Skeletal muscle cell (primary cell): ENCODE measurements around the gene NELFB.
A peak's percentile ranks its signal among the peaks of the same experiment; 100 is the strongest.

Experiments
- DNase-seq: peaks from one replicate; pipeline ENCODE4 v3.0.0-alpha.2; 2010; ENCODE audit warnings: low read depth
- H3K4me3 ChIP-seq: 2 replicates; pipeline ENCODE4 v1.5.1; 2011; ENCODE audit warnings: low read depth, mild to moderate bottlenecking, control low read depth, low read length, moderate library complexity

Gene NELFB

DNA sequence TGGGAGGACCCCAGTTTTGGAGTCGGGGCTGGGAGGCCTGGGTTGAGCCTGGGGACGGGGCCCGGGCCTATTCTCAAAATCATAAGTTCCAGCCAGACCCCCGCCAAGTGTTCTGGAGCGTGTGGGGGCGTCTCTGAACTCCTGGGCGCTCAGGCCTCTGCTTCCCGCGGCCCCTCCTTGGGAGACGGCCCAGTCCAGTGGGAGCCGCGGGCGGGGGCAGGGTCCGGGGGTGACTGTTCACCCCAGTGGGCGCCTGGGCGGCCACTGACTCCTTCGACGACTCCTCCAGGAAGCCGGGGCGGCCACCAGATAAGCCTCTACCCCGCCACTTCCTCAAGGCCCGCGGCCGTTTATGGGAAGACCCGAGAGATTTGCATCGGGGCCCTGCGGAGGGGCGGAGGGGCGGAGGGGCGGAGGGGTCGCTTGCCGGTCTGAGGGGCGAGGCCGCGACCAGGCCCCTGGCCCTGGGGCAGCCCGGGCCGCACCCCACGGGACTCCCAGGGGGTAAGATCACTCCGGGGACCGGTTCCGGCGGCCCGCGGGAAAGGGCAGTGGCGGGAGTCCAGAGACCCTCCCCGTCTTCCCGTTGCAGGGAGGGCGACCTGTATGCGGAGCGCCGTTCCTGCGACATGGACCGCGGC lies 23.1 kb downstream of the NELFB start:
- DNase-seq: no peak
- peak overlapping the region; percentile 46 for H3K4me3 ChIP-seq

DNA sequence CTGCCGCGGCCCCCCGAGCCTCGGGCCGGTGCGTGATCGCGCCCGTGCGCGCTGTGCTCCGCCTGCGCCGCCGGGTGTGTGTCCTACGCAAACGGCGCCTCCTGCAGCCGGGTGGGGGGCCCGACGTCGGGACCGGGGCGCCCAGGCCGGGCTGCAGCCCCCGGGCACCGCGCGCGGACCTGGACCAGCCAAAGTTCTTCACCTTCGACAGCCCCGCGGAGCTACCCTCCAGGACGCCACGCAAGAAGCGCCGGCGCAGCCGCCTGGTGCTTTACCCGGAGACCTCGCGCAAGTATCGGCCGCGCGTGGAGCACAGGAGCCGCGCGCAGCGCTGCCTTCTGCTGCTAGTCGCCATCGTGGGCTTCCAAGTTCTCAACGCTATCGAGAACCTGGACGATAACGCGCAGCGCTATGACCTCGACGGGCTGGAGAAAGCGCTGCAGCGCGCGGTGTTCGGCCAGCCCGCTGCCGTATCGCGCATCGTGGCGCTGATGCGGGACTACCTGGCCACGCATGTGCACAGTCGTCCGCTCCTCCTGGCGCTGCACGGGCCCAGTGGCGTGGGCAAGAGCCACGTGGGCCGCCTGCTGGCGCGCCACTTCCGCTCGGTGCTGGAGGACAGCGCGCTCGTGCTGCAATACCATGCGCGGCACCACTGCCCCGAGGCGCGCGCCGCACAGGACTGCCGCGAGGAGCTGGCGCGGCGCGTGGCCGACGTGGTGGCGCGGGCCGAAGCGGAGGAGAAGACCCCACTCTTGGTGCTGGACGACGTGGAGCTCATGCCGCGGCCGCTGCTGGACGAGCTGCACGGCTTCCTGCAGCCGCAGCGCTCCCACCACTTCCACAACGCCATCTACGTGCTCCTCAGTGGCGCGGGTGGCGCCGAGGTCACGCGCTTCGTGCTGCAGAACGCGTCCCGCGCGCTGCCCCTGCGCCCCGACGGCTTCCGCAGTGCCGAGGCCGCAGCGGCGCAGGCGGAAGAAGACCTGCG lies 23.9 kb downstream of the NELFB start:
- DNase-seq: no peak
- H3K4me3 ChIP-seq: peak overlapping the region; percentile 46

DNA sequence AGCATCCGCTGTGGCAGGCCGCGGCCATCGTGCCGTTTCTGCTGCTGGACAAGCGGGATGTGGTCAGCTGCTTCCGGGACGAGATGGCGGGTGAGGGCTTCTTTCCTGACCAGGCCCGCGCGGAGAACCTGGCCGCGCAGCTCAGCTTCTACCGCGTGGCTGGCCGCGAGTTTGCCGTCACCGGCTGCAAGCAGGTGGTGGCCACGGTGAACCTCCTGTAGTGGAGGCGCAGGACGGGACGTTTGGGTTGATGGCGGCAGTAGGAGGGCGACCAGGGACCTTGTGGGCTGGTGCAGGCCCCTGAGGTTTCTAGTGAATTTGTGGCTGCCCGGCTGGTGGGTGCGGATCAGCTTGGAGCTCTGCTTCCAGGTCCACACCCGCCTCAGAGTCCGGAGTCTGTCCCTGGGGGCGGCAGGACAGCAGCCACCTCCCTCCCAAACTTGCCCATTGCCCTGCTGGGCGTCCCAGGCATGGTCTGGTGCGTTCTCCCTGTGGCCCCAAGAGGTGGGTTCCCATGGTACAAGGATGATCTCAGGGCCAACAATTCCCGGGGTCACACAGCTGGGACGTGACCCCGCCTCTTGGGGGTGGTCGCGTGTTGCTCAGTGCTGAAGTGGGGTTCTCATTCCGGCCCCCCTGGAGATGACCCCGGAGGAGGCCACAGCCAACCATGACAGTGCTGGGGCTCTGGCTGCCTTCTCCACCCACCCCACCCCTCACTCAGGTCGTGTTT lies 24.8 kb downstream of the NELFB start:
- DNase-seq: no peak
- no peak overlapping the region for H3K4me3 ChIP-seq

DNA sequence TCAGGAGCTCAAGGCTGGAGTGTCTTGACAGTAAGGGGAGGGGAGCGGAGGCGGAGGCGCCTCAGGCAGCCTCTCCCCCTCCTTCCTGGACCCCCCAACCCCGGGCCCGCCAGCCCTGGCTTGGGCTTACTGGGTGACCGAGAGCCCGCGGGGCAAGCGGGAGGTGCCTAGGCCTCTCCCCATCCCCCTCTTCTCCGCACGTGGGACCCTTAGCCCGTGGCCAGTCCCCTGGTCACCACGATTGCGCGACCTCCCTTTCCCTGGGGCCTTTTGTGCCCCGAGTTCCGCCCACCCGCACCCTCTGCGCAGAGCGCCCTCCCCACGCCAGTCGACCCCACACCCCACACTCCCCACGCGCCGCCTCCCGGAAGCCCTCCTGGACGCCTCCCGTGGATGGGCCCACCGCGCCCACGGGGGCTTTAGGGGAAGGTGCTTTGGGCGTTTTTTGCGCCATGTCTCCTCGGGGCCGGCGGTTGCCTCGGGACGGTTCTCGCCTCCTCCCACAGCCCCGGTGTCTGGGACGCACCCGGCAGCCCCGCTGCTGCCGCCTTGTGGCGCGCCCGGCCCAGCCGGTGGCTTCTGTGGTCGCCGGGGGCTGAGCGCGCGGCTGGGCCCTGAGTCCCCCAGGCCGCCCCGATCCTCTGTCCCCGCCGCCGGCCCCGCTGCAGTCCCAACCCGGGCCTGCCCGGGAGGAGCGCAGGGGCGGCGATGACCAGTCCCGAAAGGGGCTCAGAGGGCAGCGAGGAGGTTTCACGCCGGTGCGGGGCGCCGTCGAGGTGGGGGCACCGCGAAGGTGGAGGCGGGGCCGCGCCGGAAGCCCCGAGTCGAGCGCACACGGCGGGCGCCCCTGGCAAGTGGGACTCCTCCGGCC lies 25.6 kb downstream of the NELFB start:
- peak overlapping the region; percentile 13 for H3K4me3 ChIP-seq
- no peak for DNase-seq

DNA sequence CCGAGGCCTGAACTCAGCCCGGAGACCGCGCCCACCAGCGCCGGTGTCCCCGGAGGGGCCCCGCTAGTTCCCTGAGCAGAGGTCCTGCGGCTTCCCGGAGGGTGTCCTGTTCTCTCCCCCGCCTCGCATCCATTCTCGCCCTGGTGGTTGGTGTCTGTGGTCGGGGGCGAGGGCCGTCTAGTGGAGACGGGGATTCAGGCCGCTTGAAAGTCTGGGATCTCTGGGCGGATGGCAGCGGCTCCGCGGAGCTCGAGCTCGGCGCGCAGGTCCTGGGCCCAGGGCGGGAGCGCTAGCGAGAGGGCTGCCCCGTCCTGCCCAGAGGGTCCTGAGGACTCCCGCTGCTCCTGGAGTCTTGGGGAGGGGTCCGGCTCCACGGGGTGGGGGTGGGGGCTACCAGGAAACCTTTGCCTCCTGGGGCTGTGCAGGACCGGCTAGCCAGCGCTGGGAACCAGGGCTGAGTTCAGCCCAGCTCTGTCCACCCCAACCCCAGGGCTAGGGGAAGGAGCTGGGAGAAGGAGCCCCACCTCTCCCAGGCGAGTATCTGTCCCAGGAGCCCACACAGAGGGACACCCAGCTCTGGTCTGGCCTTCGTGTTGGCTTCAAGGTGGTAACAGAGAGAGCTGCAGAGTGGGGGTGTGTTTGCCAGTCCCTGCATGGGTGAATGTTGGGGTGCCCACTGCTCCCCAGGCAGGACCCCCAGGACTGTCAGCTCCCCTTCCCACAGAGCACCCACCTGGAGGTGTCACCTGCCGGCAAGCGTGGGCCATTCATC lies 26.4 kb downstream of the NELFB start:
- no peak overlapping the region for H3K4me3 ChIP-seq
- DNase-seq: no peak

DNA sequence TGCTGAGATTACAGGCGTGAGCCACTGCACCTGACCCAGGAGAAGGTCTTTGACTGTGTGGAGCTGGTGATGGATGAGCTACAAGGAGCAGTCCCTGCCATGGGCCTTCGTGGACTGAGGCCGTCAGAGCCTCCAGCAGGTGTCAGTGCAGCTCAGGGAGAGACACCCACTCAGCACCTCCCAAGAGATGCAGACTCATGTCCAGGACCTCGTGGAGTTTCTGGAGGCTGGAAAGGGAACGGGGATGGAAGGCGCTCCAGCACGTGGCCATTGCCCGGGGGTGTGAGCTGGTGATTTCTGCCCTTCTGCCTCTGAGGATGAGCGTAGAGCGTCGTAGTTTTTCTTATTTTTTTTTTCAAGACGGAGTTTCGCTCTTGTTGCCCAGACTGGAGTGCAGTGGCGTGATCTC lies 31.9 kb downstream of the NELFB start:
- no peak overlapping the region for H3K4me3 ChIP-seq
- DNase-seq: no peak

DNA sequence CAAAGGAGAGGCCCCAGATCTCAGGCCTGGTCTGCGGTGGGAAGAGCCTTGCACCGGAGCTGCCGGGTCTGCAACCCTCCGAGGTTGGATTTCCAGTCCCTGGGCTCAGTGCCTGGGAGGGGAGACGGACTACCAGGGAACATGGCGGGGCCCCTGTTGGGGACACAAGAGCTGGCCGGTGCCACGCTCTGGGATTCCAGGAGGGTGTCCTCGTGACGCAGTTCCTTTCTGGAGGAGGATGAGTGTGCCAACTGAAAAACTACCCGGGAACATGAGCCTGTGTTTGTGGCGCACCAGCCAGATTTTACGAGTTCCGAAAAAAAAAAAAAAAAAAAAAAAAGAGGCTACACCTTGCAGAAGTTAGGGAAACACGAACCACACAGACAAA lies 38.0 kb downstream of the NELFB start:
- DNase-seq: no peak
- H3K4me3 ChIP-seq: no peak overlapping the region

DNA sequence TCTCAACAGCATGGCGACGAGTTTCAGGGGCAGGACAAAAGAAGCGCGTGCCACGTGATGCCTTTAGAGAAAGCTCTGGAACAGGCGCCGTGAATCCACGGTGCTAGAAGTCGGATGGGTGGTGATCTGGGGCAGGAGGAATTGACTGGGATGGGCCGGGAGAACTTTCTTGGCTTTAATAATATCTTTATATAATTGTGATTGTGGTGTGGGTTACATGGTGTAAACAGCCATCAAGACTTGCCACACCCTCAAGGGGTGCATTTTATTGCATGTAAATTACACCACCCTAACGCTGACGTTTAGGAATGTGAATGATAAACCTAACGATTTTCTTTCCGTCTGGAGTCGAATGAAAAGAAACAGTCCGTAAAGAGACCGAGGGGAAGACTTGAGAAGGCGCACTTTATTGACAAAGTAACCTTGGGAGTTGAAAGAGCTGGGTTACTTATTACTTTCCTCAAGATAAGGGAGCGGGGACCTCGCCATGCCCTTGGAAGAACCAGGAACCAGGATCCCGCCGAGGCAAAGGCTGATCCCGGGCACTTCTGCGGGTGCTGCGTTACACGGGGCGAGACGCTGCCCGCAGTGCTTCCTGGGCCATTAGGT lies 38.5 kb downstream of the NELFB start:
- H3K4me3 ChIP-seq: no peak overlapping the region
- no peak for DNase-seq

DNA sequence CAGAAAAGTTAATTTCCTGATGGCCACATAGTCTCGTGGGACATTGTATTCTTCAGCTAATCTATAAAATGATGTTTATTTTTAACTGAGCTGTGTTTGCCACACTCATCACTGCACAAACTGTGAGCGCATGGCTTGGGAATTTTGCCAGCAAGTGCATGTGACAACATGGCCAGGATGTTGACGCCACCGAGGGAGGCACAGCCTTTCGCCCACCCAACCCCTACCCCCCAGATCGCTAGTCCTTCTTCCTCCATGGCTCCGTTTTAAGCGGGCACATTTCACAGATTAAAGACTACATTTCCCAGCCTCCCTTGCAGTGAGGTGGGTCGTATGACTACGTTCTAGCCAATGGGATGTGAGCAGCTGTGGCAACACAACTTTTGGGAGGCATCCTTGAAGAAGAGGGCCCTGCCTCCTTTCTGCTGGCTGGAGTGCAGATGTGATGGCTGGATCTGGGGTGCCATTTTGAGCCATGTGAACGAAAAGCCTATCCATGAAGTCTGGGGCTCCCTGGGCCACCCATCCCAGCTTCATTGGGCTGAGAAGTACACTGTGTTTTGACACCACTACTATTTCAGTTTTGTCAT lies 39.1 kb downstream of the NELFB start:
- no peak for DNase-seq
- no peak overlapping the region for H3K4me3 ChIP-seq

DNA sequence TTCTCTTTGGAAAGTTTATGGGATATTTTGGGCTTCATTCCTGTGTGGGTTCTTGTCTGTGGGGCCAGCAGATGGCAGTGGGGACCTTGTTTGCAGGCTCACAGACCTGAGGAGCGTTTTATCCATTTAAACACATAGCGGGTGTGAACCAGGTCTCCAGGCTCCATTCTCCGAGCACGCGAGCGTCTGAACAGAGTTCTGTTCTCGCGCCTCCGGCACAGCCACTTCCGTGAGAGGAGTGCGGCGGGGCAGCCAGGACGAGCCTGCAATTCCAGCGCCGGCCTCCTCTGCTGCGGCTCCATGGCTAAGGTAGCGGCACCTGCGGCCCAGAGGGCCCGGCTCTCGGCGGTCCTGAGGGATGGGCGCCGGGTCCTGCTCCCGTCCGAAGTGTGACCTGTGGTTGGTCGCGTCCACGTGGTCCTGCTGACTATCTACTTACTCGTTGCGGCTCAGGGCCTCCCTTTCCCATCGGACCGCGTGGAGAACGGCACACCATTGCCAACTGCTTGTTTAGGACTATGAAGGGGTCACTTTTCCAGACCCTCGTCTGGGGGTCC lies 39.6 kb downstream of the NELFB start:
- H3K4me3 ChIP-seq: no peak overlapping the region
- DNase-seq: no peak

DNA sequence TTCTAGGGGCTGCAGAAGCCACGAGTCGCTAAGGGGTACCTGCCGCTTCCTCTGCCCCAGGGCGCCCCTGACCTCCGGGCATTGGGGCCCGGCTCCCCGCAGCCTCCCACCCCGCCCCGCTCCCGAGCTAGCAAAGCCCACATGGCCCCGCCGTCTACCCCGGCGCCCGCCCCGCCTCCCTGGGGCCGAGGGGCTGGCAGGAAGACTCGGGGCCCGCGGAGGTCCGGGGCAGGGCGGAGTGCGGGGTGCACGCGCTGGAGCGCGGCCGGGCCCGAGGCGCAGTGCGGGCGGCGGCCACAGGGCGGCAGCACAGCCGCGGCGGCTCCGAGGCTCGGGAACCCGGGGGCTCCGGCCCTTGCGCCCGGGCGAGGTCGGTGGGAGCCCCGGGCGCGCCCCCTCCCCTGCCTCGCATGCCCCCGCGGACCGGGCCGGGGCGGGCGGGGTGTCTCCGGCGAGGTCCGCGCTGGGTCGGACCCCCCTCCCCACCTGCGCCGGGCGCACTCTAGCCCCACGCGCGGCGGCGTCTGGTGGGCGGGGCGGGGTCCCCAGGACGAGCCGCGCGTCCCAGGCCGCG lies 40.2 kb downstream of the NELFB start:
- no peak for DNase-seq
- H3K4me3 ChIP-seq: no peak overlapping the region

DNA sequence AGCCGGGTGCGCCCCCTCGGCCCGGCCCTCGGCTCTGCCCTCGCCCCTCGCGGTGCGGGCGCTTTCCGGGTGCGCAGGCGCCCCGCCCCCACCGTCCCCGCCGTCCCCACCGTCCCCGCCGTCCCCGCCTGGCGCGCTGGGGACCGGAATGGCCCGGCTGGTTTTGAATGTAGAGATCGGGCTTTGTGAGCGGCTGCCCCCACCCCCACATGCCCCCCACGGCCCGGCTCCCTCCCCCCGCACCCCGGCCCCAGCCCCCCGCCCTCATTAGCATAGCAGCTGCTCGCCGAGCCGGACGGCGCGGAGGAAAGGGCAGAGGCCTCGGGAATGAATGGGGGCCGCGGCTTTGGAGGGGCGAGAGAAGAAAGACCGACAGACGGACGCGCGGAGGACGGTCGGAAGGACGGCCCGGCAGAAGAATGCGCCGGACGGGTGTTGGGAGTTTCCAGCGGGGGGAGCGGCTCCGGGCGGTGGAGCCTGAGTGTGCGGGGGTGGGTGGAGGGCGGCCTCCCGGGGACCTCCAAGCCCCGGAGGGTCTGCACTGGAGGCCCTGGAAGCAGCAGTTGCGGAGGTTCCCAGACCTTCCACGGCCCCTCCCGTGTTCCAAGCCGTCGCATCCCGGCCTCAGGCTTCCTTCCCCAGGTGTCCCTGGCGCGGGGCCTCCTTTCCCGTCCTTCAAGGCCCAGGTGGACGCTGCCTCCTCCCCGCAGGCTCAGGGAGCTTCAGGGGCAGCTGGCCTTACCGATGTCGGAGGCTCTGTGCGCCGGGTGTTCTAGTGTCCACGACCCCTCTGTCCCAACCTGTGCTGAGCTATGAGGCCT lies 40.9 kb downstream of the NELFB start:
- DNase-seq: no peak
- no peak overlapping the region for H3K4me3 ChIP-seq

DNA sequence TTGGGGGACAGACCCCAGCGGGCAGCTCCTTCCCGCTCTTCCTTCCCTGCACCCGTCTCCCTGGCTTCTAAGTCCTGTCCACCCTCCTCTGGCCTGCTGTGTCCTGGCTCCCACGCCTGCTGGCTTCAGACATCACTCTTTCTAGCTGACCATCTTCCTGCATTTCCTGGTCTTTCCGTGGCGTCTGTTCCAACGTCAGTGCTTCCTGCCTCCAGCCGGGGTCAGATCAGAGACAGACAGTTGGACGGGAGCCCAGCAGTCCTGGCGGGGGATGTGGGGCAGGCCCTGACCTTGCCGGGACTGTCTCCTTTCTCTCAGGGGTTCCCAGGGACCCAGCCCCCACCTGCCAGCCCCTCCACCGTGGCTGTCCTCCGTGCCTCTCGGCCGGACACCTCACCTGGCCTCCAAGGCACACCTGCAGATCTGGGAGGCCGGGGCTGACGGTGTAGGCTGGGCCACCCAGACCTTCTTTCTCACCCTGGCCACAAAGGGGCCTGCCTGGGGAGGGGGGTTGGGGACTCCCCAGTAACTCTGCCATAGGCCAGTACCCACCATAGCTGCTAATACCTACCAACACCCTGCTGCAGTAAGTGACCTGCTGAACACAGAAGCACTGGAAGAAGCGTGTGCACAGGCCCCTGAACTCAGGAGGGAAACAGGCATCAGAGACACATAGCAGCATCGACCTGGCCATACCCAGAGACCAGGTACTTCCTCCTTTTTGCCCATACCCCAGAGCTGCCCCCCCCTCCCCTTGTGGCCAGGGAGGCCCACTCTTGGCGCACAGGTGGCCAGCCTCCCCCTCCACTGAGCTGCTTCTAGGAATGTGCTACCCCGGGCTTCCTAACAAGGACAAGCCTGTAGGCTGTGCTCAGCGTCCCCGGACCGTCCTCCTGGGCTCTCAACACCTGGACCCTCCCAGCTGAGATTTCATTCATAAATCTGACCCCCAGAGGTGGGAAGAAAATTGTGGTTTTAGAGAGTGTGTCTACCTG lies 41.8 kb downstream of the NELFB start:
- no peak overlapping the region for H3K4me3 ChIP-seq
- no peak for DNase-seq

DNA sequence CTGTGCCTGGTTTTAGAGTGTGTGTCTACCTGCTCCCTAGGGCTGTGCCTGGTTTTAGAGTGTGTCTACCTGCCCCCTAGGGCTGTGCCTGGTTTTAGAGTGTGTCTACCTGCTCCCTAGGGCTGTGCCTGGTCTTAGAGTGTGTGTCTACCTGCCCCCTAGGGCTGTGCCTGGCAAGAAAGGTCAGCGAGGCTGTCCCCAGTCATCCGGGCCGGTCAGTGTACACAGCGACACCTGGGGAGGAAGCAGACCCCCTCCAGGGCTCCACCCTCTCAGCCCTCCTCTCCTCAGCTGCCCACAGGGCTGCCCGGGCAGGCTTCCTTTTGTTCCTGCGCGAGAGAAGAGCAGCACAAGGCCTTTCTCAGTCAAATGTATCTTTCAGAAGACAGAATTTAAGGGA lies 42.8 kb downstream of the NELFB start:
- H3K4me3 ChIP-seq: no peak overlapping the region
- DNase-seq: no peak
